OCI-LY7 (cell line): Measurements from ENCODE around the gene BHLHE41. TPM values are rescaled to one million over a fixed set of nuclear protein-coding genes. Genes with fewer than 3 reads are reported as not detected.

ENCODE experiments used
- BruUV-seq: library from RNA; stranded (reverse); fragments of 400-500 nt; replicated peaks from 2 replicates; lab custom pipeline; 2021; lab: Mats Ljungman, UMichigan
- CTCF ChIA-PET: fragments of 300-600 bp; sonication (Branson Sonifier 250); formaldehyde crosslinking; loops from one replicate; lab custom pipeline; 2022; ENCODE audit warnings: antibody characterized with exemption; ENCODE audit not compliant: unreplicated experiment; lab: Charles Lee
- POLR2A ChIA-PET: fragments of 300-600 bp; sonication (Branson Sonifier 250); formaldehyde crosslinking; loops from one replicate; lab custom pipeline; 2022; ENCODE audit warnings: antibody characterized with exemption; lab: Charles Lee
- DNase-seq: peaks from one replicate; pipeline ENCODE4 v3.0.0-alpha.2; 2015; ENCODE audit warnings: low spot score
- H2AFZ ChIP-seq: fragments of 200-600 bp; sonication (generic), shearing (Covaris generic); 2 replicates; pipeline ENCODE4 v1.6.1; 2014; ENCODE audit warnings: mild to moderate bottlenecking, antibody characterized with exemption, low read length, moderate library complexity
- H3K27ac ChIP-seq: fragments of 200-600 bp; sonication (generic); 2 replicates; pipeline ENCODE4 v1.5.1; 2014; ENCODE audit warnings: mixed run types, low read depth, mild to moderate bottlenecking, moderate library complexity, low read length, inconsistent platforms; ENCODE audit not compliant: poor library complexity, severe bottlenecking
- H3K36me3 ChIP-seq: fragments of 200-600 bp; sonication (generic); 2 replicates; pipeline ENCODE4 v1.6.1; 2014; ENCODE audit warnings: mild to moderate bottlenecking, antibody characterized with exemption, low read length, moderate library complexity, mixed read lengths; ENCODE audit not compliant: insufficient read depth
- H3K4me1 ChIP-seq: fragments of 200-600 bp; sonication (generic); 2 replicates; pipeline ENCODE4 v1.5.1; 2014; ENCODE audit warnings: mild to moderate bottlenecking, low read length; ENCODE audit not compliant: insufficient read depth, poor library complexity, severe bottlenecking
- H3K4me2 ChIP-seq: fragments of 200-600 bp; sonication (generic); 2 replicates; pipeline ENCODE4 v1.6.1; 2014; ENCODE audit warnings: mild to moderate bottlenecking, low read length
- H3K4me3 ChIP-seq: fragments of 200-600 bp; sonication (generic); 2 replicates; pipeline ENCODE4 v1.5.1; 2014; ENCODE audit warnings: mild to moderate bottlenecking, low read depth, low read length; ENCODE audit not compliant: poor library complexity, severe bottlenecking
- H3K79me2 ChIP-seq: fragments of 200-600 bp; sonication (generic); 2 replicates; pipeline ENCODE4 v1.6.1; 2016; ENCODE audit warnings: low read depth, mild to moderate bottlenecking, low read length, moderate library complexity, mixed read lengths; ENCODE audit not compliant: insufficient read depth
- H3K9me2 ChIP-seq: fragments of 200-600 bp; sonication (generic); 2 replicates; pipeline ENCODE4 v1.6.1; 2016; ENCODE audit warnings: mild to moderate bottlenecking, low read length, mixed read lengths; ENCODE audit not compliant: insufficient read depth
- H3K9me3 ChIP-seq: fragments of 200-600 bp; sonication (generic); 2 replicates; pipeline ENCODE4 v1.6.1; 2014; ENCODE audit warnings: mild to moderate bottlenecking, mixed run types, low read length, mixed read lengths
- H4K20me1 ChIP-seq: fragments of 200-600 bp; sonication (generic); 2 replicates; pipeline ENCODE4 v1.6.1; 2014; ENCODE audit warnings: mild to moderate bottlenecking, antibody characterized with exemption, low read length, moderate library complexity, mixed read lengths; ENCODE audit not compliant: insufficient read depth
- EZH2phosphoT487 ChIP-seq: fragments of 200-600 bp; sonication (generic); IDR thresholded peaks from 2 replicates; pipeline ENCODE4 v1.6.1; 2018; ENCODE audit warnings: low read depth, borderline replicate concordance, mild to moderate bottlenecking, mixed run types, antibody characterized with exemption, low read length, moderate library complexity, mixed read lengths
- intact Hi-C: fragments of 100-400 bp; cut with micrococcal nuclease; formaldehyde crosslinking; loops from one replicate; pipeline ENCODE4 v1.10.0; 2022; ENCODE audit not compliant: unreplicated experiment
- total RNA-seq, 2 experiments: library from RNA; depleted of rRNA in 1 of 2; stranded (reverse); fragments of >200 nt in 1 of 2; shearing (Covaris generic) in 1 of 2; gene quantifications; 2 replicates each; pipeline ENCODE4 v1.2.3, GENCODE V29; 2014 to 2022
- TF ChIP-seq, protein P1 (sequence below): fragments of 200-600 bp; sonication (generic); conservative IDR thresholded peaks from 2 replicates; pipeline ENCODE4 v1.5.1; 2014; ENCODE audit warnings: mild to moderate bottlenecking, antibody characterized with exemption, low read length, moderate library complexity, mixed read lengths

Gene BHLHE41
- total RNA-seq, 2 experiments from 2014 or later: not detected

DNA sequence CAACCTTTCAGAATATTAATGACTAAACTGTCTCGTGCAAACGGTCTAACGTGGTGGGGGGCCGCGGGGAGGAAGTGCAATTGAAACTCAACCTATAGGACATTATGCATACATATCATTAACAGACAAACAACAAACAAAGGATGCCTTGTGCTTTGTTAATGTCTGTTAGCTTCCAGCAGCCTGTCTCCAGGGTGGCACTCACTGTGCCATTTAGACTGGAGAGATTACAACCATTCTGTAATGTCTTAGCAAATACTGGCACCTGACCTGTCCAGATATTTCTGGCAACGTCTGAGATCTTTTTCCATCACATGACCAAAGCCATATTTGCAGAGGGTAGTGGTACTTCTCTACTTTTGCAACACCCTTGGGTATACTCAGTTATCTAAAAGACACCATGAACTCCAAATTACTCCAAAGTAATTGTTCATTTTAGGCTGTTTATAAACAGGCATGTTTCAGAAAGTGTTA lies 11.6 kb downstream of the BHLHE41 start:
- Histone ChIP-seq H3K27ac (no peak overlapping the region), H3K36me3 (no peaks in the 10 kb centered on the region), H3K79me2 (no peaks in the 10 kb centered on the region), H3K9me3 (no peaks in the 10 kb centered on the region), H3K4me3 (no peak overlapping the region), H3K4me2 (no peak overlapping the region), H4K20me1 (no peaks in the 10 kb centered on the region), H3K9me2 (no peaks in the 10 kb centered on the region), H3K4me1 (no peaks in the 10 kb centered on the region), H2AFZ (no peak overlapping the region)
- TF ChIP-seq, protein P1, sequence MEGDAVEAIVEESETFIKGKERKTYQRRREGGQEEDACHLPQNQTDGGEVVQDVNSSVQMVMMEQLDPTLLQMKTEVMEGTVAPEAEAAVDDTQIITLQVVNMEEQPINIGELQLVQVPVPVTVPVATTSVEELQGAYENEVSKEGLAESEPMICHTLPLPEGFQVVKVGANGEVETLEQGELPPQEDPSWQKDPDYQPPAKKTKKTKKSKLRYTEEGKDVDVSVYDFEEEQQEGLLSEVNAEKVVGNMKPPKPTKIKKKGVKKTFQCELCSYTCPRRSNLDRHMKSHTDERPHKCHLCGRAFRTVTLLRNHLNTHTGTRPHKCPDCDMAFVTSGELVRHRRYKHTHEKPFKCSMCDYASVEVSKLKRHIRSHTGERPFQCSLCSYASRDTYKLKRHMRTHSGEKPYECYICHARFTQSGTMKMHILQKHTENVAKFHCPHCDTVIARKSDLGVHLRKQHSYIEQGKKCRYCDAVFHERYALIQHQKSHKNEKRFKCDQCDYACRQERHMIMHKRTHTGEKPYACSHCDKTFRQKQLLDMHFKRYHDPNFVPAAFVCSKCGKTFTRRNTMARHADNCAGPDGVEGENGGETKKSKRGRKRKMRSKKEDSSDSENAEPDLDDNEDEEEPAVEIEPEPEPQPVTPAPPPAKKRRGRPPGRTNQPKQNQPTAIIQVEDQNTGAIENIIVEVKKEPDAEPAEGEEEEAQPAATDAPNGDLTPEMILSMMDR: no peak
- no peak for TF ChIP-seq EZH2phosphoT487
- ChIA-PET POLR2A (no interaction called here), CTCF (no interaction called here)
- no peak for DNase-seq
- no TSS peak for BruUV-seq
- intact Hi-C loops: loop anchor here (10.0 kb wide), 1 partner anchor 412 kb away; no protein-coding TSS in a partner anchor

DNA sequence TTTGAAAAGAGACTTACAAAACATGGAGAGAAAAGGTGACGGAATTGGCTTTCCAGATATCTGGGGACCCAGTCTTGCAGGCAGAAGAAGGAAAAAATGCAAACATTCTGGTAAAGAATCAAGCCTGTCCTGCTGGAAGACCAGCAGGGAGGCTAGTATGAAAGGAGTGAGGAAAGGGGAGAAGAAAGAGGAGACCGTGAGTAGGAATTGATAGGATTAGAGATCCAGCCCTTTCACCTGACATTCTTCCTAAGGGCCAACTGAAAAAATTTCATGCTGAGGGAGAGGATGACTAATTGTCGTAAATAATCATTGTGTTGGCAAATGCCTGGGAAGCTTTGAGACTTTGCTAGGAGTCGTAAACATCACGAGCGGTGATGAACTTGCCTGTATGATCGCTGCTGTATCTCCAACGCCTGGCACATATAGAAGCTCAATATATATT lies 12.1 kb downstream of the BHLHE41 start:
- intact Hi-C loops: loop anchor here (10.0 kb wide), 1 partner anchor 412 kb away; no protein-coding TSS in a partner anchor
- H3K9me3 ChIP-seq: no peaks in the 10 kb centered on the region
- CTCF ChIA-PET: no interaction called here
- no peaks in the 10 kb centered on the region for H4K20me1 ChIP-seq
- TF ChIP-seq EZH2phosphoT487: no peak
- TF ChIP-seq, protein P1: no peak
- no peaks in the 10 kb centered on the region for H3K9me2 ChIP-seq
- H3K36me3 ChIP-seq: no peaks in the 10 kb centered on the region
- POLR2A ChIA-PET: no interaction called here
- no peak overlapping the region for H3K27ac ChIP-seq
- no peak overlapping the region for H3K4me3 ChIP-seq
- H2AFZ ChIP-seq: no peak overlapping the region
- H3K79me2 ChIP-seq: no peaks in the 10 kb centered on the region
- DNase-seq: no peak
- H3K4me1 ChIP-seq: no peaks in the 10 kb centered on the region
- no peak overlapping the region for H3K4me2 ChIP-seq
- no TSS peak for BruUV-seq

DNA sequence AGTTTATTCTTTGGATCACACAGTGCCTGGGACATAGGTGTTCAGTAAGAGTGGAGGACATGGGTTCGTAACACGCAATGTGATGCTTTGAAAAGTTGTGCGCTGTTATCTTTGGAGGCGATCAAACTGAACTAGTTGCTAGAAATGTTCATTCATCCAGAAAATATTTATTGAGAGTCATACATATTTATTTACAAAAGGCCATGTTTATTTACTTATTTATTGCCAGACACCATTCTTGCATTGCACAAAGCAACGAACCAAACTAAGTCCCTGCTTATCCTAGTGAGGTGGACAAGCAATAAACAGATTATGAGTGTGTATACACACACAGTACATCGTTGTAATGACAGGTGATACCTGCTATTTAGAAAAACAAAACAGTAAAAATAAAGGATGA lies 12.6 kb downstream of the BHLHE41 start:
- Histone ChIP-seq H3K4me2 (no peak overlapping the region), H3K79me2 (no peaks in the 10 kb centered on the region), H3K9me3 (no peaks in the 10 kb centered on the region), H3K4me1 (no peaks in the 10 kb centered on the region), H3K4me3 (no peak overlapping the region), H2AFZ (no peak overlapping the region), H3K36me3 (no peaks in the 10 kb centered on the region), H3K27ac (no peak overlapping the region), H4K20me1 (no peaks in the 10 kb centered on the region), H3K9me2 (no peaks in the 10 kb centered on the region)
- POLR2A ChIA-PET: no interaction called here
- CTCF ChIA-PET: no interaction called here
- intact Hi-C loops: loop anchor here (10.0 kb wide), 1 partner anchor 413 kb away; no protein-coding TSS in a partner anchor
- no TSS peak for BruUV-seq
- no peak for DNase-seq
- no peak for TF ChIP-seq EZH2phosphoT487
- TF ChIP-seq, protein P1: no peak
